GM18909 (cell line): ENCODE results near the gene COL19A1.

Experiments
- ATAC-seq: cut with Tn5 transposase; IDR thresholded peaks from one replicate; pipeline ENCODE4 v1.9.1; 2021; ENCODE audit warnings: mild to moderate bottlenecking; ENCODE audit not compliant: unreplicated experiment, poor library complexity

COL19A1 gene

GRCh38 chr6:70111737-70112136, 245.4 kb downstream of the COL19A1 start:
- no peak for ATAC-seq

GRCh38 chr6:70112716-70113115, 246.4 kb downstream of the COL19A1 start:
- ATAC-seq: no peak

- no peak for ATAC-seq
Measured at GRCh38 chr6:70113171-70113570, 246.8 kb downstream of the COL19A1 start.

- no peak for ATAC-seq
Measured at GRCh38 chr6:70118670-70119069, 252.3 kb downstream of the COL19A1 start.

- no peak for ATAC-seq
Measured at GRCh38 chr6:70119218-70119835, 253.0 kb downstream of the COL19A1 start.

GRCh38 chr6:70124443-70124842, 258.1 kb downstream of the COL19A1 start:
- peak; percentile 72 for ATAC-seq

- ATAC-seq: peak; percentile 36
Measured at GRCh38 chr6:70124882-70125545, 258.7 kb downstream of the COL19A1 start.

GRCh38 chr6:70125602-70126001, 259.2 kb downstream of the COL19A1 start:
- no peak for ATAC-seq

GRCh38 chr6:70129341-70129740, 263.0 kb downstream of the COL19A1 start:
- ATAC-seq: no peak

- ATAC-seq: peak; percentile 6
Measured at GRCh38 chr6:70130865-70131264, 264.5 kb downstream of the COL19A1 start.

- peak; percentile 90 for ATAC-seq
Measured at GRCh38 chr6:70131528-70131927, 265.2 kb downstream of the COL19A1 start.

- no peak for ATAC-seq
Measured at GRCh38 chr6:70133246-70133645, 266.9 kb downstream of the COL19A1 start.

GRCh38 chr6:70134542-70134941, 268.2 kb downstream of the COL19A1 start:
- no peak for ATAC-seq

- ATAC-seq: no peak
Measured at GRCh38 chr6:70135219-70136160, 269.1 kb downstream of the COL19A1 start.

GRCh38 chr6:70136996-70137395, 270.6 kb downstream of the COL19A1 start:
- no peak for ATAC-seq

- no peak for ATAC-seq
Measured at GRCh38 chr6:70140496-70140895, 274.1 kb downstream of the COL19A1 start.

GRCh38 chr6:70142034-70142433, 275.7 kb downstream of the COL19A1 start:
- ATAC-seq: no peak

- ATAC-seq: no peak
Measured at GRCh38 chr6:70145178-70145577, 278.8 kb downstream of the COL19A1 start.

GRCh38 chr6:70149209-70149788, 282.9 kb downstream of the COL19A1 start:
- no peak for ATAC-seq

GRCh38 chr6:70150521-70150920, 284.2 kb downstream of the COL19A1 start:
- no peak for ATAC-seq

- ATAC-seq: no peak
Measured at GRCh38 chr6:70151616-70152015, 285.3 kb downstream of the COL19A1 start.
